Endothelial cell of umbilical vein (primary cell): ENCODE measurements around the gene GADD45G. TPM values are rescaled to one million over a fixed set of nuclear protein-coding genes. Genes with fewer than 3 reads are reported as not detected.

Source experiments
- BruUV-seq: library from RNA; stranded (reverse); fragments of 400-500 nt; replicated peaks from 2 replicates; lab custom pipeline; 2021; lab: Mats Ljungman, UMichigan
- CTCF ChIA-PET: fragments of 300-600, 350-600 bp; sonication (Branson Sonifier 250); formaldehyde crosslinking; loops from one replicate; lab custom pipeline; 2021; ENCODE audit warnings: antibody characterized with exemption, inconsistent platforms; lab: Charles Lee
- POLR2A ChIA-PET: fragments of 300-600, 350-600 bp; sonication (Branson Sonifier 250); formaldehyde crosslinking; loops from one replicate; lab custom pipeline; 2021; ENCODE audit warnings: antibody characterized with exemption, inconsistent platforms; lab: Charles Lee
- DNase-seq: peaks from one replicate; pipeline ENCODE4 v3.0.0-alpha.2; 2011; ENCODE audit warnings: low read depth, low spot score
- FAIRE-seq: peaks from 2 replicates; lab custom pipeline; 2011; peaks lifted over from hg19 to GRCh38; lab: Jason Lieb, UNC
- H2AFZ ChIP-seq: 2 replicates; pipeline ENCODE4 v1.6.0; 2012; ENCODE audit warnings: low read depth, low read length, control low read depth, inconsistent platforms
- H3K27ac ChIP-seq: 2 replicates; pipeline ENCODE4 v1.5.1; 2011; ENCODE audit warnings: low read depth, mild to moderate bottlenecking, control low read depth, low read length, moderate library complexity; ENCODE audit not compliant: insufficient read depth
- H3K27me3 ChIP-seq, 2 experiments: 2 replicates each; pipeline versions ENCODE4 v1.6.0 to v1.6.1; 2011; ENCODE audit warnings: low read length in 2 of 2, mixed read lengths in 1 of 2; ENCODE audit not compliant: control insufficient read depth in 2 of 2, insufficient read depth in 2 of 2
- H3K36me3 ChIP-seq, 2 experiments: 2 replicates in 1 of 2; 3 replicates in 1 of 2; pipeline ENCODE4 v1.5.1; 2011; ENCODE audit warnings: low read length in 2 of 2, mild to moderate bottlenecking in 1 of 2, moderate library complexity in 1 of 2; ENCODE audit not compliant: control insufficient read depth in 2 of 2, insufficient read depth in 2 of 2; ENCODE audit errors: extremely low read depth in 1 of 2
- H3K4me1 ChIP-seq: 3 replicates; pipeline ENCODE4 v1.5.1; 2011; ENCODE audit warnings: mild to moderate bottlenecking, low read length; ENCODE audit not compliant: control insufficient read depth, insufficient read depth; ENCODE audit errors: extremely low read depth
- H3K4me2 ChIP-seq: 2 replicates; pipeline ENCODE4 v1.6.1; 2011; ENCODE audit warnings: low read length, control low read depth, mixed read lengths; ENCODE audit not compliant: insufficient read depth
- H3K4me3 ChIP-seq, 3 experiments: fragments of 200-600 bp in 1 of 3; sonication (generic), shearing (Covaris generic) in 1 of 3; replicated peaks in 1 of 3; 2 replicates each; pipeline ENCODE4 v1.5.1; 2011 to 2016; ENCODE audit warnings: control low read depth in 3 of 3, low read length in 3 of 3, mild to moderate bottlenecking in 2 of 3, inconsistent platforms in 1 of 3, low read depth in 1 of 3, moderate library complexity in 1 of 3; ENCODE audit not compliant: insufficient read depth in 1 of 3
- H3K79me2 ChIP-seq: 2 replicates; pipeline ENCODE4 v1.6.0; 2012; ENCODE audit warnings: low read length, inconsistent platforms; ENCODE audit not compliant: control insufficient read depth, insufficient read depth
- H3K9ac ChIP-seq: replicated peaks from 2 replicates; pipeline ENCODE3; 2011; ENCODE audit warnings: low read length, control low read depth; ENCODE audit not compliant: insufficient read depth; ENCODE audit errors: extremely low read depth
- H3K9me1 ChIP-seq: replicated peaks from 3 replicates; pipeline ENCODE4 v1.6.0; 2011; ENCODE audit warnings: mild to moderate bottlenecking, low read length; ENCODE audit not compliant: control insufficient read depth, insufficient read depth; ENCODE audit errors: extremely low read depth
- H3K9me3 ChIP-seq: replicated peaks from 2 replicates; pipeline ENCODE4 v1.5.1; 2012; ENCODE audit warnings: low read length, inconsistent platforms; ENCODE audit not compliant: control insufficient read depth, insufficient read depth
- H4K20me1 ChIP-seq: replicated peaks from 2 replicates; pipeline ENCODE3; 2011; ENCODE audit warnings: mild to moderate bottlenecking, low read length; ENCODE audit not compliant: control insufficient read depth, insufficient read depth; ENCODE audit errors: extremely low read depth
- CTCF ChIP-seq, 2 donors: IDR thresholded peaks; 1 replicate in 1 of 2; 2 replicates in 1 of 2; pipeline ENCODE4 v1.5.1; 2011; ENCODE audit warnings: low read length in 2 of 2, mild to moderate bottlenecking in 2 of 2, moderate library complexity in 2 of 2, control low read depth in 1 of 2, inconsistent platforms in 1 of 2, low read depth in 1 of 2; ENCODE audit not compliant: insufficient read depth in 1 of 2; ENCODE audit errors: extremely low read depth in 1 of 2
- EZH2 ChIP-seq: IDR thresholded peaks from 2 replicates; pipeline ENCODE4 v1.6.1; 2012; ENCODE audit warnings: borderline replicate concordance, low read depth, mild to moderate bottlenecking, moderate library complexity, low read length, inconsistent platforms; ENCODE audit not compliant: severe bottlenecking
- FOS ChIP-seq: IDR thresholded peaks from 2 replicates; pipeline ENCODE4 v1.6.1; 2011; ENCODE audit warnings: mild to moderate bottlenecking, low read length, moderate library complexity, borderline replicate concordance; ENCODE audit not compliant: insufficient read depth
- GATA2 ChIP-seq: IDR thresholded peaks from 2 replicates; pipeline ENCODE4 v1.7.0; 2011; ENCODE audit warnings: low read depth, mild to moderate bottlenecking, moderate library complexity, mixed read lengths, low read length; ENCODE audit not compliant: insufficient read length, insufficient read depth
- JUN ChIP-seq: IDR thresholded peaks from 2 replicates; pipeline ENCODE4 v1.6.1; 2011; ENCODE audit warnings: borderline replicate concordance, low read depth; ENCODE audit not compliant: insufficient read length, insufficient read depth
- MYC ChIP-seq: IDR thresholded peaks from one replicate; pipeline ENCODE4 v1.6.1; 2011; ENCODE audit warnings: mild to moderate bottlenecking, low read depth, low read length
- POLR2A ChIP-seq: IDR thresholded peaks from 2 replicates; pipeline ENCODE4 v1.6.1; 2012; ENCODE audit warnings: low read depth, mild to moderate bottlenecking, control low read depth, low read length
- POLR2AphosphoS5 ChIP-seq: IDR thresholded peaks from 2 replicates; pipeline ENCODE4 v1.6.1; 2012; ENCODE audit warnings: low read depth, mild to moderate bottlenecking, control low read depth, low read length, moderate library complexity; ENCODE audit not compliant: insufficient read depth
- dilution Hi-C: fragments of 300-500 bp; cut with MboI; formaldehyde crosslinking; loops from one replicate; pipeline ENCODE4 v1.15.0; 2019; ENCODE audit warnings: low sequenced_read_pairs; ENCODE audit not compliant: extremely low pct_ligation_motif_present
- intact Hi-C: fragments of 100-400 bp; cut with micrococcal nuclease; formaldehyde crosslinking; loops from one replicate; pipeline ENCODE4 v1.10.0; 2022
- polyA plus RNA-seq, 4 experiments: library from polyadenylated mRNA; depleted of rRNA in 3 of 4; stranded (reverse) in 3 of 4; unstranded in 1 of 4; fragments of >200 nt; gene quantifications; 2 replicates each; pipeline versions ENCODE4 v1.2.1 to v1.2.3, GENCODE V29; 2011 to 2012; ENCODE audit warnings: missing spikeins in 1 of 4
- total RNA-seq: library from RNA; stranded (reverse); gene quantifications from 2 replicates; pipeline ENCODE4 v1.2.3, GENCODE V29; 2021
- TF ChIP-seq, protein P1 (sequence below): IDR thresholded peaks from 2 replicates; pipeline ENCODE4 v1.6.1; 2011; ENCODE audit not compliant: insufficient read depth, insufficient read length

Gene GADD45G
- total and polyA plus RNA-seq, 2 donors (not counting 3 experiments of a cell fraction or from before 2014, with no cell fraction given), result 0.44 to 0.64 TPM

GRCh38 chr9:89600831-89601230 lies 4.0 kb upstream of the GADD45G start:
- H3K79me2 ChIP-seq, result no peaks in the 10 kb centered on the region
- TF ChIP-seq FOS (no peak), POLR2AphosphoS5 (no peak), POLR2A (no peak), EZH2 (no peak), GATA2 (no peak), MYC (no peak), JUN (no peak), CTCF (IDR thresholded peaks at IDR 0.05; ENCODE audit: extremely low read depth in 1 of 2, insufficient read depth in 1 of 2, low read depth in 1 of 2, low read length in 2 of 2) (no peak)
- TF ChIP-seq, protein P1, sequence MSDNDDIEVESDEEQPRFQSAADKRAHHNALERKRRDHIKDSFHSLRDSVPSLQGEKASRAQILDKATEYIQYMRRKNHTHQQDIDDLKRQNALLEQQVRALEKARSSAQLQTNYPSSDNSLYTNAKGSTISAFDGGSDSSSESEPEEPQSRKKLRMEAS, result no peak
- H3K9ac ChIP-seq, result no peak overlapping the region
- no peak overlapping the region for H3K4me2 ChIP-seq
- ChIA-PET CTCF (interaction anchor here (1.0 to 8.1 kb wide), 5 partner anchors 28 to 1271 kb away, joined by 3 to 373 read pairs (median 8); no protein-coding TSS in a partner anchor), POLR2A (no interaction called here)
- no TSS peak for BruUV-seq
- peaks cover 24% of the 10 kb centered on the region for H3K4me1 ChIP-seq
- H2AFZ ChIP-seq, result no peak overlapping the region
- no peaks in the 10 kb centered on the region for H3K9me3 ChIP-seq
- FAIRE-seq (no peak), DNase-seq (no peak)
- dilution Hi-C loops (no loop called here), intact Hi-C loops (no loop called here)
- H3K9me1 ChIP-seq, result no peaks in the 10 kb centered on the region
- H4K20me1 ChIP-seq, result no peaks in the 10 kb centered on the region
- H3K36me3 ChIP-seq, result no peaks in the 10 kb centered on the region
- H3K27ac ChIP-seq, result no peak overlapping the region
- peaks cover 7 to 14% of the 10 kb centered on the region in 2 experiments for H3K27me3 ChIP-seq
- H3K4me3 ChIP-seq, result no peak overlapping the region
